A549 (cell line): ENCODE measurements around the gene DHRS3.

Experiments
- CTCF ChIP-seq: fragments of >200 bp; sonication (Bioruptor Twin); formaldehyde crosslinking; IDR thresholded peaks from 3 replicates; pipeline ENCODE4 v1.5.1; 2016
- HDAC2 ChIP-seq: fragments of 200-600 bp; sonication (generic); IDR thresholded peaks from 2 replicates; pipeline ENCODE4 v1.6.1; 2016
- KDM5A ChIP-seq: fragments of 200-600 bp; sonication (generic); IDR thresholded peaks from 2 replicates; pipeline ENCODE4 v1.6.1; 2016; ENCODE audit warnings: antibody characterized with exemption, mild to moderate bottlenecking
- MAX ChIP-seq: IDR thresholded peaks from 2 replicates; pipeline ENCODE4 v1.6.1; 2012
- MAZ ChIP-seq: fragments of 150-350 bp; IDR thresholded peaks from 2 replicates; pipeline ENCODE4 v1.6.1; 2014; ENCODE audit warnings: antibody characterized with exemption, low read depth, low read length, borderline replicate concordance
- NR3C1 ChIP-seq: fragments of >200 bp; sonication (Bioruptor Twin); formaldehyde crosslinking; IDR thresholded peaks from 3 replicates; pipeline ENCODE4 v1.6.1; 2017
- POLR2A ChIP-seq: IDR thresholded peaks from 2 replicates; pipeline ENCODE4 v1.6.1; 2012; ENCODE audit warnings: mild to moderate bottlenecking, low read length
- RAD21 ChIP-seq, 2 experiments: fragments of >200 bp in 1 of 2; sonication (Bioruptor Twin) in 1 of 2; formaldehyde crosslinking in 1 of 2; IDR thresholded peaks in 1 of 2; conservative IDR thresholded peaks in 1 of 2; 2 replicates in 1 of 2; 3 replicates in 1 of 2; pipeline ENCODE4 v1.6.1; 2012 to 2018; ENCODE audit warnings: inconsistent platforms in 1 of 2
- ZNF302 ChIP-seq: fragments of 250-450 bp; sonication (Bioruptor Pico); IDR thresholded peaks from 2 replicates; pipeline ENCODE4 v1.9.0; 2021; ENCODE audit warnings: inconsistent platforms, mild to moderate bottlenecking, moderate library complexity

- TF ChIP-seq CTCF (no peak), POLR2A (no peak), RAD21 (conservative IDR thresholded peaks at IDR 0.05 in 1 of 2, IDR thresholded peaks at IDR 0.05 in 1 of 2) (no peak), HDAC2 (no peak), MAZ (no peak), KDM5A (no peak), ZNF302 (CRISPR knock-in tag) (no peak), MAX (no peak), NR3C1 (no peak)
Observed at GRCh38 chr1:12570291-12570690, 47.7 kb downstream of the DHRS3 start.
